GM23338 (cell line): ENCODE results near the gene CCDC70. TPM values are rescaled to one million over a fixed set of nuclear protein-coding genes. Genes with fewer than 3 reads are reported as not detected.

ENCODE experiments used
- ATAC-seq: fragments of 200-7000 bp; cut with Tn5 transposase; 3 replicates; pipeline ENCODE4 v1.9.1; 2020
- DNase-seq: peaks from one replicate; pipeline ENCODE4 v3.0.0-alpha.2; 2015; ENCODE audit warnings: low spot score
- H2AFZ ChIP-seq: fragments of 200-600 bp; sonication (generic); 2 replicates; pipeline ENCODE4 v1.8.0; 2016; ENCODE audit warnings: antibody characterized with exemption, mild to moderate bottlenecking, moderate library complexity
- H3F3A ChIP-seq: fragments of 200-600 bp; sonication (generic); replicated peaks from 2 replicates; pipeline ENCODE4 v1.8.0; 2017; ENCODE audit warnings: antibody characterized with exemption, mixed run types, low read depth
- H3K27ac ChIP-seq: fragments of 200-600 bp; sonication (generic); 2 replicates; pipeline ENCODE4 v1.6.1; 2016; ENCODE audit warnings: low read depth
- H3K27me3 ChIP-seq: fragments of 200-600 bp; sonication (generic); 2 replicates; pipeline ENCODE4 v1.8.0; 2016; ENCODE audit warnings: mild to moderate bottlenecking, mixed run types, moderate library complexity; ENCODE audit not compliant: insufficient read depth
- H3K36me3 ChIP-seq: fragments of 200-600 bp; sonication (generic); 2 replicates; pipeline ENCODE4 v1.8.0; 2016; ENCODE audit warnings: mild to moderate bottlenecking; ENCODE audit not compliant: insufficient read depth
- H3K4me1 ChIP-seq: fragments of 200-600 bp; sonication (generic); 2 replicates; pipeline ENCODE4 v1.8.0; 2016; ENCODE audit warnings: mild to moderate bottlenecking, moderate library complexity; ENCODE audit not compliant: insufficient read depth
- H3K4me2 ChIP-seq: fragments of 200-600 bp; sonication (generic); 2 replicates; pipeline ENCODE4 v1.7.1; 2017; ENCODE audit warnings: mixed run types
- H3K4me3 ChIP-seq: fragments of 200-600 bp; sonication (generic); 2 replicates; pipeline ENCODE4 v1.6.1; 2016; ENCODE audit warnings: mixed run types
- H3K79me2 ChIP-seq: fragments of 200-600 bp; sonication (generic); replicated peaks from 2 replicates; pipeline ENCODE4 v1.8.0; 2017; ENCODE audit warnings: mild to moderate bottlenecking; ENCODE audit not compliant: insufficient read depth
- H3K9me2 ChIP-seq: fragments of 200-600 bp; sonication (generic); 2 replicates; pipeline ENCODE4 v1.8.0; 2017; ENCODE audit not compliant: insufficient read depth
- H4K20me1 ChIP-seq: fragments of 200-600 bp; sonication (generic); replicated peaks from 2 replicates; pipeline ENCODE4 v1.8.0; 2017; ENCODE audit warnings: mild to moderate bottlenecking; ENCODE audit not compliant: insufficient read depth
- H3K27ac Mint-ChIP-seq: 2 replicates; pipeline ENCODE4 v1.8.0; 2020; ENCODE audit warnings: inconsistent platforms, mild to moderate bottlenecking, moderate library complexity, mixed read lengths
- H3K27me3 Mint-ChIP-seq: 3 replicates; pipeline ENCODE4 v1.8.0; 2022; ENCODE audit warnings: low read depth, mild to moderate bottlenecking, moderate library complexity, mixed read lengths, inconsistent platforms; ENCODE audit not compliant: insufficient read depth, poor library complexity
- H3K36me3 Mint-ChIP-seq: 3 replicates; pipeline ENCODE4 v1.8.0; 2021; ENCODE audit warnings: low read depth, mild to moderate bottlenecking, inconsistent platforms, moderate library complexity, mixed read lengths
- H3K4me1 Mint-ChIP-seq: 3 replicates; pipeline ENCODE4 v1.8.0; 2020; ENCODE audit warnings: mild to moderate bottlenecking, inconsistent platforms, mixed read lengths
- H3K4me3 Mint-ChIP-seq: 3 replicates; pipeline ENCODE4 v1.8.0; 2021; ENCODE audit warnings: moderate library complexity, mild to moderate bottlenecking, inconsistent platforms, mixed read lengths
- H3K9me3 Mint-ChIP-seq: 3 replicates; pipeline ENCODE4 v1.8.0; 2020; ENCODE audit warnings: moderate library complexity, mild to moderate bottlenecking, inconsistent platforms, mixed read lengths
- EZH2phosphoT487 ChIP-seq: fragments of 200-600 bp; sonication (generic); IDR thresholded peaks from one replicate; pipeline ENCODE4 v1.8.1; 2018; ENCODE audit warnings: antibody characterized with exemption; ENCODE audit not compliant: unreplicated experiment
- ZNF114 ChIP-seq: fragments of 250-450 bp; sonication (Bioruptor Pico); IDR thresholded peaks from 2 replicates; pipeline ENCODE4 v1.5.0; 2020; ENCODE audit warnings: mild to moderate bottlenecking, moderate library complexity
- ZNF331 ChIP-seq: fragments of 250-450 bp; sonication (Bioruptor Pico); IDR thresholded peaks from 2 replicates; pipeline ENCODE4 v1.5.0; 2020; ENCODE audit warnings: low read depth, mild to moderate bottlenecking, moderate library complexity
- polyA plus RNA-seq: library from polyadenylated mRNA; unstranded; fragments of >200 nt; fragmentation: Nextera tagmentation; extraction: Ambion mirVana; gene quantifications from 2 replicates; pipeline ENCODE4 v1.2.1, GENCODE V29; 2016
- total RNA-seq: library from RNA; depleted of rRNA; stranded (reverse); fragments of >200 nt; shearing (Covaris generic); gene quantifications from 2 replicates; pipeline ENCODE4 v1.2.3, GENCODE V29; 2014
- TF ChIP-seq, protein P1 (sequence below): fragments of 250-450 bp; sonication (Bioruptor Pico); IDR thresholded peaks from 2 replicates; pipeline ENCODE4 v1.5.0; 2020; ENCODE audit warnings: mild to moderate bottlenecking, moderate library complexity
- TF ChIP-seq, protein P2 (sequence below), 2 experiments: fragments of 200-600 bp in 1 of 2; sonication (generic) in 1 of 2; conservative IDR thresholded peaks; 2 replicates each; pipeline versions ENCODE4 v1.5.1 to v1.6.1; 2016 to 2017; ENCODE audit warnings: antibody characterized with exemption in 2 of 2, low read depth in 2 of 2, mild to moderate bottlenecking in 2 of 2, moderate library complexity in 1 of 2
- TF ChIP-seq, protein P3 (sequence below): IDR thresholded peaks from one replicate; pipeline ENCODE4 v1.6.1; 2018; ENCODE audit warnings: antibody characterized with exemption; ENCODE audit not compliant: unreplicated experiment

The CCDC70 gene
- total and polyA plus RNA-seq, 2 experiments from 2014 or later, result not detected

DNA sequence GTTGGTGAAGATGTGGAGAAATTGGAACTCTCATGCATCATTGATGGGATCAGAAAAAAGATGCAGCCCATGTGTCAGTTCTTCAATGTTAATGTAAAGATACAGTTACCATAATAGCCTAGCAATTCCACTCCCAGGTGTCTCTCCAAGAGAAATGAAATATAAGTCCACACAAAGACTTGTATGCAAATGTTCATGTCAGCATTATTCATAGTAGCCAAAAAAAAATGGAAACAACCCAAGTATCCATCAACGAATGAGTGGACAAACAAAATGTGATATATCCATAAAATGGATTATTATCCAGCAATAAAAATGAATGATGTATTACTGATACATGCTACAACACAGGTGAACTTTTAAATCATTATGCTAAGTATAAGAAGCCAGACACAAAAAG, 38.7 kb downstream of the CCDC70 start (continued):
- TF ChIP-seq, protein P1, sequence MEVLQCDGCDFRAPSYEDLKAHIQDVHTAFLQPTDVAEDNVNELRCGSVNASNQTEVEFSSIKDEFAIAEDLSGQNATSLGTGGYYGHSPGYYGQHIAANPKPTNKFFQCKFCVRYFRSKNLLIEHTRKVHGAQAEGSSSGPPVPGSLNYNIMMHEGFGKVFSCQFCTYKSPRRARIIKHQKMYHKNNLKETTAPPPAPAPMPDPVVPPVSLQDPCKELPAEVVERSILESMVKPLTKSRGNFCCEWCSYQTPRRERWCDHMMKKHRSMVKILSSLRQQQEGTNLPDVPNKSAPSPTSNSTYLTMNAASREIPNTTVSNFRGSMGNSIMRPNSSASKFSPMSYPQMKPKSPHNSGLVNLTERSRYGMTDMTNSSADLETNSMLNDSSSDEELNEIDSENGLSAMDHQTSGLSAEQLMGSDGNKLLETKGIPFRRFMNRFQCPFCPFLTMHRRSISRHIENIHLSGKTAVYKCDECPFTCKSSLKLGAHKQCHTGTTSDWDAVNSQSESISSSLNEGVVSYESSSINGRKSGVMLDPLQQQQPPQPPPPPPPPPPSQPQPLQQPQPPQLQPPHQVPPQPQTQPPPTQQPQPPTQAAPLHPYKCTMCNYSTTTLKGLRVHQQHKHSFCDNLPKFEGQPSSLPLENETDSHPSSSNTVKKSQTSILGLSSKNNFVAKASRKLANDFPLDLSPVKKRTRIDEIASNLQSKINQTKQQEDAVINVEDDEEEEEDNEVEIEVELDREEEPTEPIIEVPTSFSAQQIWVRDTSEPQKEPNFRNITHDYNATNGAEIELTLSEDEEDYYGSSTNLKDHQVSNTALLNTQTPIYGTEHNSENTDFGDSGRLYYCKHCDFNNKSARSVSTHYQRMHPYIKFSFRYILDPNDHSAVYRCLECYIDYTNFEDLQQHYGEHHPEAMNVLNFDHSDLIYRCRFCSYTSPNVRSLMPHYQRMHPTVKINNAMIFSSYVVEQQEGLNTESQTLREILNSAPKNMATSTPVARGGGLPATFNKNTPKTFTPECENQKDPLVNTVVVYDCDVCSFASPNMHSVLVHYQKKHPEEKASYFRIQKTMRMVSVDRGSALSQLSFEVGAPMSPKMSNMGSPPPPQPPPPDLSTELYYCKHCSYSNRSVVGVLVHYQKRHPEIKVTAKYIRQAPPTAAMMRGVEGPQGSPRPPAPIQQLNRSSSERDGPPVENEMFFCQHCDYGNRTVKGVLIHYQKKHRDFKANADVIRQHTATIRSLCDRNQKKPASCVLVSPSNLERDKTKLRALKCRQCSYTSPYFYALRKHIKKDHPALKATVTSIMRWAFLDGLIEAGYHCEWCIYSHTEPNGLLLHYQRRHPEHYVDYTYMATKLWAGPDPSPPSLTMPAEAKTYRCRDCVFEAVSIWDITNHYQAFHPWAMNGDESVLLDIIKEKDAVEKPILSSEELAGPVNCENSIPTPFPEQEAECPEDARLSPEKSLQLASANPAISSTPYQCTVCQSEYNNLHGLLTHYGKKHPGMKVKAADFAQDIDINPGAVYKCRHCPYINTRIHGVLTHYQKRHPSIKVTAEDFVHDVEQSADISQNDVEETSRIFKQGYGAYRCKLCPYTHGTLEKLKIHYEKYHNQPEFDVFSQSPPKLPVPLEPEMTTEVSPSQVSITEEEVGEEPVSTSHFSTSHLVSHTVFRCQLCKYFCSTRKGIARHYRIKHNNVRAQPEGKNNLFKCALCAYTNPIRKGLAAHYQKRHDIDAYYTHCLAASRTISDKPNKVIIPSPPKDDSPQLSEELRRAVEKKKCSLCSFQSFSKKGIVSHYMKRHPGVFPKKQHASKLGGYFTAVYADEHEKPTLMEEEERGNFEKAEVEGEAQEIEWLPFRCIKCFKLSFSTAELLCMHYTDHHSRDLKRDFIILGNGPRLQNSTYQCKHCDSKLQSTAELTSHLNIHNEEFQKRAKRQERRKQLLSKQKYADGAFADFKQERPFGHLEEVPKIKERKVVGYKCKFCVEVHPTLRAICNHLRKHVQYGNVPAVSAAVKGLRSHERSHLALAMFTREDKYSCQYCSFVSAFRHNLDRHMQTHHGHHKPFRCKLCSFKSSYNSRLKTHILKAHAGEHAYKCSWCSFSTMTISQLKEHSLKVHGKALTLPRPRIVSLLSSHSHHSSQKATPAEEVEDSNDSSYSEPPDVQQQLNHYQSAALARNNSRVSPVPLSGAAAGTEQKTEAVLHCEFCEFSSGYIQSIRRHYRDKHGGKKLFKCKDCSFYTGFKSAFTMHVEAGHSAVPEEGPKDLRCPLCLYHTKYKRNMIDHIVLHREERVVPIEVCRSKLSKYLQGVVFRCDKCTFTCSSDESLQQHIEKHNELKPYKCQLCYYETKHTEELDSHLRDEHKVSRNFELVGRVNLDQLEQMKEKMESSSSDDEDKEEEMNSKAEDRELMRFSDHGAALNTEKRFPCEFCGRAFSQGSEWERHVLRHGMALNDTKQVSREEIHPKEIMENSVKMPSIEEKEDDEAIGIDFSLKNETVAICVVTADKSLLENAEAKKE, result no peak
- no peak for TF ChIP-seq ZNF331 (CRISPR knock-in tag)
- TF ChIP-seq, protein P2, sequence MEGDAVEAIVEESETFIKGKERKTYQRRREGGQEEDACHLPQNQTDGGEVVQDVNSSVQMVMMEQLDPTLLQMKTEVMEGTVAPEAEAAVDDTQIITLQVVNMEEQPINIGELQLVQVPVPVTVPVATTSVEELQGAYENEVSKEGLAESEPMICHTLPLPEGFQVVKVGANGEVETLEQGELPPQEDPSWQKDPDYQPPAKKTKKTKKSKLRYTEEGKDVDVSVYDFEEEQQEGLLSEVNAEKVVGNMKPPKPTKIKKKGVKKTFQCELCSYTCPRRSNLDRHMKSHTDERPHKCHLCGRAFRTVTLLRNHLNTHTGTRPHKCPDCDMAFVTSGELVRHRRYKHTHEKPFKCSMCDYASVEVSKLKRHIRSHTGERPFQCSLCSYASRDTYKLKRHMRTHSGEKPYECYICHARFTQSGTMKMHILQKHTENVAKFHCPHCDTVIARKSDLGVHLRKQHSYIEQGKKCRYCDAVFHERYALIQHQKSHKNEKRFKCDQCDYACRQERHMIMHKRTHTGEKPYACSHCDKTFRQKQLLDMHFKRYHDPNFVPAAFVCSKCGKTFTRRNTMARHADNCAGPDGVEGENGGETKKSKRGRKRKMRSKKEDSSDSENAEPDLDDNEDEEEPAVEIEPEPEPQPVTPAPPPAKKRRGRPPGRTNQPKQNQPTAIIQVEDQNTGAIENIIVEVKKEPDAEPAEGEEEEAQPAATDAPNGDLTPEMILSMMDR (conservative IDR thresholded peaks at IDR 0.05; ENCODE audit: low read depth in 2 of 2), result no peak

DNA sequence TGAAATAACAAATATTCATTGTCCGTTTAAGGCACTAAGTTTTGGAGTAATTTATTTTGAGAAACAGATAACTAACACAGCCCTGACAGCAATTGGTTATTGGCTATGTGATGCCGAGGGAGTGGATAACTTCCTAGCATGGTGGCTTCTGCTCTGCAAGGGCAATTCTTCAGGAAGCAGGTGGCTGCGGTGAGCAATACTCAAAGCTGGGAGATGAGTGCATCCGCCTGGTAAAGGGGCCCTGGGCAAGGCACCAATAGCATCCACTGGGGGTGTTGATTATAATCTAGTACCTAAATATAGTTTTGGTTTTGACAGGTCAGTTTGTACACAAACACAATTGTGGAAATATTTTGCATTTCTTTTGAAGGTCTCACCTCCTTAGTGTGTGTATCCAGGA, 41.0 kb downstream of the CCDC70 start:
- H3K4me3 ChIP-seq, result no peak overlapping the region
- no peak overlapping the region for H3K4me3 Mint-ChIP-seq
- peaks cover 3% of the 10 kb centered on the region; the same call in 1 of the 2 replicates for H3K4me1 ChIP-seq
- ATAC-seq, result no peak
- H4K20me1 ChIP-seq, result no peaks in the 10 kb centered on the region
- DNase-seq, result no peak
- no peak overlapping the region for H2AFZ ChIP-seq
- H3F3A ChIP-seq, result no peaks in the 10 kb centered on the region
- no peaks in the 10 kb centered on the region for H3K36me3 ChIP-seq
- H3K27me3 Mint-ChIP-seq, result peaks cover 4% of the 10 kb centered on the region
- no peak overlapping the region for H3K27ac ChIP-seq
- no peak overlapping the region for H3K27ac Mint-ChIP-seq
- H3K27me3 ChIP-seq, result no peaks in the 10 kb centered on the region
- H3K4me1 Mint-ChIP-seq, result peaks cover 14% of the 10 kb centered on the region
- H3K4me2 ChIP-seq, result no peak overlapping the region
- H3K36me3 Mint-ChIP-seq, result no peaks in the 10 kb centered on the region
- no peaks in the 10 kb centered on the region for H3K79me2 ChIP-seq
- H3K9me2 ChIP-seq, result no peaks in the 10 kb centered on the region; the same call in 1 of the 2 replicates
- no peaks in the 10 kb centered on the region for H3K9me3 Mint-ChIP-seq
- TF ChIP-seq, protein P2 (conservative IDR thresholded peaks at IDR 0.05; ENCODE audit: low read depth in 2 of 2), result no peak
- TF ChIP-seq, protein P3, sequence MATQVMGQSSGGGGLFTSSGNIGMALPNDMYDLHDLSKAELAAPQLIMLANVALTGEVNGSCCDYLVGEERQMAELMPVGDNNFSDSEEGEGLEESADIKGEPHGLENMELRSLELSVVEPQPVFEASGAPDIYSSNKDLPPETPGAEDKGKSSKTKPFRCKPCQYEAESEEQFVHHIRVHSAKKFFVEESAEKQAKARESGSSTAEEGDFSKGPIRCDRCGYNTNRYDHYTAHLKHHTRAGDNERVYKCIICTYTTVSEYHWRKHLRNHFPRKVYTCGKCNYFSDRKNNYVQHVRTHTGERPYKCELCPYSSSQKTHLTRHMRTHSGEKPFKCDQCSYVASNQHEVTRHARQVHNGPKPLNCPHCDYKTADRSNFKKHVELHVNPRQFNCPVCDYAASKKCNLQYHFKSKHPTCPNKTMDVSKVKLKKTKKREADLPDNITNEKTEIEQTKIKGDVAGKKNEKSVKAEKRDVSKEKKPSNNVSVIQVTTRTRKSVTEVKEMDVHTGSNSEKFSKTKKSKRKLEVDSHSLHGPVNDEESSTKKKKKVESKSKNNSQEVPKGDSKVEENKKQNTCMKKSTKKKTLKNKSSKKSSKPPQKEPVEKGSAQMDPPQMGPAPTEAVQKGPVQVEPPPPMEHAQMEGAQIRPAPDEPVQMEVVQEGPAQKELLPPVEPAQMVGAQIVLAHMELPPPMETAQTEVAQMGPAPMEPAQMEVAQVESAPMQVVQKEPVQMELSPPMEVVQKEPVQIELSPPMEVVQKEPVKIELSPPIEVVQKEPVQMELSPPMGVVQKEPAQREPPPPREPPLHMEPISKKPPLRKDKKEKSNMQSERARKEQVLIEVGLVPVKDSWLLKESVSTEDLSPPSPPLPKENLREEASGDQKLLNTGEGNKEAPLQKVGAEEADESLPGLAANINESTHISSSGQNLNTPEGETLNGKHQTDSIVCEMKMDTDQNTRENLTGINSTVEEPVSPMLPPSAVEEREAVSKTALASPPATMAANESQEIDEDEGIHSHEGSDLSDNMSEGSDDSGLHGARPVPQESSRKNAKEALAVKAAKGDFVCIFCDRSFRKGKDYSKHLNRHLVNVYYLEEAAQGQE, result no peak
- TF ChIP-seq ZNF114 (CRISPR knock-in tag) (no peak), EZH2phosphoT487 (no peak)
